Measurements from ENCODE around the gene TCN2. TPM values are rescaled to one million over a fixed set of nuclear protein-coding genes. Genes with fewer than 3 reads are reported as not detected.

Gene TCN2
- total RNA-seq, 1 experiment from 2014 or later = 2.2 TPM

DNA sequence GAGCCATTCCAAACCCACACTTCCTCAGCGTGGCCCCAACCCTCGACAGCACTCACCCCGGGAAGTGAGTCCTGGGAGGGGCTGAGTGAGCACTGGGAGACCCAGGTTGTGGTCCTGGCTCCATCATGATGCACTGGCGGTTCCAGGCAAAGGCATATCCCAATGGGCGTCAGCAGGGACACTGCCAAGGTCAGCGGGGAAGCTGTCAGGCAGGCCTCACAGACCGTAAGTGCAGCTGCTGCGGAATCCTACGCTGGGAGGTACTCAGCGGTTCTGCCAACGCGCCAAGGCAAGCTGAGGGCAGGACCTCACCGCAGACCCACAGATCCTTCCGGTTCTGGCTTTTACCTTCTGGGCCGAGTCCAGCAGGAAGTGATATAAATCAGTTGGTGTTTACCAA lies 31.1 kb upstream of the TCN2 start:
- POLR2A ChIA-PET = no interaction called here
- H3K9me3 ChIP-seq (ENCODE audit: control insufficient read depth in 1 of 2, insufficient read depth in 1 of 2, low read depth in 1 of 2, low read length in 2 of 2) = no peaks in the 10 kb centered on the region
- no peaks in the 10 kb centered on the region for H4K20me1 ChIP-seq (ENCODE audit: insufficient read depth)
- CTCF ChIA-PET = no interaction called here
- no peak overlapping the region for H3K4me2 ChIP-seq (ENCODE audit: low read length)
- H3K9me2 ChIP-seq (ENCODE audit: insufficient read depth) = no peaks in the 10 kb centered on the region
- peaks cover 6 to 22% of the 10 kb centered on the region in 2 experiments; a peak in 3 of 4 replicates for H3K4me1 ChIP-seq (ENCODE audit: control insufficient read depth in 1 of 2, insufficient read depth in 2 of 2, low read length in 2 of 2)
- no peaks in the 10 kb centered on the region for H3K27me3 ChIP-seq (ENCODE audit: insufficient read depth, low read length)
- RAD21 ChIA-PET (ENCODE audit: low non-redundant PET in 1 of 2, low total read pairs in 2 of 2, uncharacterized antibody in 2 of 2, unreplicated experiment in 2 of 2) = no interaction called here
- intact Hi-C loops (cut with micrococcal nuclease) = no loop called here
- DNase-seq (ENCODE audit: low read depth, low spot score) (no peak), ATAC-seq (no peak)
- no peak for TF ChIP-seq EZH2 (IDR thresholded peaks at IDR 0.05)
- no peak for TF ChIP-seq CBX3 (IDR thresholded peaks at IDR 0.05; ENCODE audit: low read depth)
- TF ChIP-seq POLR2A (IDR thresholded peaks at IDR 0.05; ENCODE audit: borderline replicate concordance, extremely low read depth, insufficient read depth, insufficient read length) = no peak
- TF ChIP-seq TCF7L2 (IDR thresholded peaks at IDR 0.05; ENCODE audit: borderline replicate concordance, extremely low read depth, insufficient read depth, insufficient read length) = no peak
- TF ChIP-seq SP1 (IDR thresholded peaks at IDR 0.05; ENCODE audit: low read depth) = no peak
- no peak for TF ChIP-seq FOSL1 (IDR thresholded peaks at IDR 0.05; ENCODE audit: low read depth)
- no peak for TF ChIP-seq REST (IDR thresholded peaks at IDR 0.05; ENCODE audit: low read depth)
- TF ChIP-seq, protein P1, sequence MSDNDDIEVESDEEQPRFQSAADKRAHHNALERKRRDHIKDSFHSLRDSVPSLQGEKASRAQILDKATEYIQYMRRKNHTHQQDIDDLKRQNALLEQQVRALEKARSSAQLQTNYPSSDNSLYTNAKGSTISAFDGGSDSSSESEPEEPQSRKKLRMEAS (IDR thresholded peaks at IDR 0.05) = no peak
- no peak for TF ChIP-seq SIN3A (IDR thresholded peaks at IDR 0.05; ENCODE audit: low read depth)
- TF ChIP-seq EZH2phosphoT487 (IDR thresholded peaks at IDR 0.05; ENCODE audit: borderline replicate concordance) = no peak
- TF ChIP-seq EGR1 (IDR thresholded peaks at IDR 0.05; ENCODE audit: low read depth) = no peak
- TF ChIP-seq ZNF274 (IDR thresholded peaks at IDR 0.05; ENCODE audit: low read depth, low read length) = no peak
- TF ChIP-seq ELF1 (IDR thresholded peaks at IDR 0.05; ENCODE audit: borderline replicate concordance, low read depth) = no peak
- TF ChIP-seq RAD21 (IDR thresholded peaks at IDR 0.05; ENCODE audit: low read depth) = no peak
- no peak for TF ChIP-seq ZBTB33 (IDR thresholded peaks at IDR 0.05; ENCODE audit: extremely low read depth, insufficient replicate concordance, low read length)
- no peak for TF ChIP-seq ATF3 (IDR thresholded peaks at IDR 0.05)
- TF ChIP-seq JUND (IDR thresholded peaks at IDR 0.05) = no peak
- TF ChIP-seq POLR2AphosphoS5 (IDR thresholded peaks at IDR 0.05; ENCODE audit: low read depth, low read length) = no peak
- TF ChIP-seq SRF (IDR thresholded peaks at IDR 0.05; ENCODE audit: low read depth) = no peak
- no peak for TF ChIP-seq CTCF (IDR thresholded peaks at IDR 0.05 in 2 of 3, conservative IDR thresholded peaks at IDR 0.05 in 1 of 3; ENCODE audit: borderline replicate concordance in 1 of 3, insufficient read depth in 1 of 3, low read depth in 2 of 3, low read length in 2 of 3)
- no peaks in the 10 kb centered on the region for H3K79me2 ChIP-seq (ENCODE audit: insufficient read depth, low read length)
- BruUV-seq (replicated peaks) = no TSS peak
- H3K9ac ChIP-seq (ENCODE audit: low read length) = no peak overlapping the region
- H3K4me3 ChIP-seq (replicated peaks in 1 of 2; ENCODE audit: low read depth in 1 of 2, low read length in 2 of 2) = no peak overlapping the region
- H3K27ac ChIP-seq (ENCODE audit: low read depth, low read length) = no peak overlapping the region
- H2AFZ ChIP-seq (ENCODE audit: low read depth, low read length, poor library complexity, severe bottlenecking) = no peak overlapping the region
- peaks cover 33 to 48% of the 10 kb centered on the region in 2 experiments; a peak in 3 of 4 replicates for H3K36me3 ChIP-seq (ENCODE audit: control insufficient read depth in 1 of 2, insufficient read depth in 2 of 2, low read length in 2 of 2)

Measured in HCT116 (cell line).